GM18502 (cell line): ENCODE measurements around the gene LRRN4CL.
A peak's percentile ranks its signal among the peaks of the same experiment; 100 is the strongest.

Source experiments
- ATAC-seq: cut with Tn5 transposase; IDR thresholded peaks from one replicate; pipeline ENCODE4 v1.9.1; 2021; ENCODE audit warnings: mild to moderate bottlenecking; ENCODE audit not compliant: unreplicated experiment, poor library complexity

The LRRN4CL gene

DNA sequence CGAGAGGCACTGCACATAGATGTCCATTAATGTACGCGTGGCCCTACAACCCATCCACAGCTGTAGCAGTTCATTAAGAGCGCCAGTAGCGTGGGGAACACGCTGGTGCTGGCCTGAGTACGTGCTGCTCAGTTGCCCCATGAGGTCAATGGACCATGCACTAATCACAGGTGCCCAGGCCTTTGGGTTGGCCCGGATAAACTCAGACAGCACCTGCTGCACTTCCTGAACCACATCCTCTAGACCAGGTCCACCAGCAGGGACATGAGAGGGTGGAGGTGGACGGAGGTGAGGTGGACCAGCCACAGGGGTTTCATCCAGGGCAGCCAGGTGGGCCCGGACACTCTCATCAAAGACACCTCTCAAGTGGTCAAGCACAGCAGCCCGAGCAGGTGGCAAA, 39.8 kb downstream of the LRRN4CL start:
- no peak for ATAC-seq

DNA sequence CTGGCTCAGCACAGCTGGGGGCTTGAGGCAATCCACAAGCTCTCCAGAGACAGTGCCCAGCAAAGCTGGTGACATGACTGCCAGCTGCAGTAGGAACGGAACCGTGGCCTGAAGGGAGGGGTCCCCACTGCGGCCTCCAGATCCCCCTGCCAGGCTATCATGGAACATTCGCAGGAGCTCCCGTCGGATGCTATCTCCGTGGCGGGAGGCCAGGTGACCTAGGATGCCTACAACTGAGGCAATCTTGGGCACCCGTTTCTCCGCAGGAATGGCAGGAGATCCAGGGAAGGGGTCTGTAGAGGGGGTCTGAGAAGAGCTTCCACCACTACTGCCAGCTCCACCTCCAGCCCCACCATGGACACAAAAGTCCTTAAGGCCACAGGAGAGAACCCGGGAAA, 40.4 kb downstream of the LRRN4CL start:
- no peak for ATAC-seq

DNA sequence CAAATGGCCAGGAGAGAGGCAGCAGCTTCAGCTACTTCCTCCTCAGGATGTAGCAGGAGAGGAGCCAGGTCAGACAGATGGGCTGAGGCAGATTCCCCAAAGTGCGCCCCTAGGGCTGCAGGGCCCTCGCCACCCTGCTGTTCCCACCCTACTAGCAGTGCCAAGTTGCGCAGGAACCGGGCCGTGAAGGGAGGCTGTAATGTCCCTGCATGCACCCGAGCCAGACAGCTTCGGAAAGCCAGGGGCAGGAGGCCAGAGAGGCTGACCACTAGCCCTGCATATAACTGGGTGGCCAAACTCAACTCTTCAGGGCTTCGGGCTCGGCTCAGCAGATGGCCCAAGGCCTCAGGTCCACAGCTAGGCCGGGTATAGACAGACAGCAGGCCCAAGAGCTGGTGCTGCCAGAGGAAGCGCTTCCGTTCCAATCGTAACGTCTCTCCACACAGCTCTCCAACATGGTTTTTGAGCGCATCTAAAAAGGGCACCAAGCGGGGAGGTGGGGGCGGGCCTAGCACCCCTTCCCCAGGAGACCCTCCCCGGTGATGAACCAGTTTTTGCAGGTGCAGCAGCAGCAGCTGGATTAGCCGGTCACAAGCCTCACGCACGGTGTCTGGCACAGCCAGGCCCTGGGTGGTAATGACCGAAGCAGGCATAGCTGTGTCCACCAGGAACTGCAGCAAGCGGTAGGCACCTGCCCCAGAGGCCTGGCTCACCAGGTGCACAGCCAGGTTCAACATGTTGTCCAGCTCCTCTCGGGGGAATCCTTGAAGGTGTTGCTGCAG, 41.0 kb downstream of the LRRN4CL start:
- no peak for ATAC-seq

DNA sequence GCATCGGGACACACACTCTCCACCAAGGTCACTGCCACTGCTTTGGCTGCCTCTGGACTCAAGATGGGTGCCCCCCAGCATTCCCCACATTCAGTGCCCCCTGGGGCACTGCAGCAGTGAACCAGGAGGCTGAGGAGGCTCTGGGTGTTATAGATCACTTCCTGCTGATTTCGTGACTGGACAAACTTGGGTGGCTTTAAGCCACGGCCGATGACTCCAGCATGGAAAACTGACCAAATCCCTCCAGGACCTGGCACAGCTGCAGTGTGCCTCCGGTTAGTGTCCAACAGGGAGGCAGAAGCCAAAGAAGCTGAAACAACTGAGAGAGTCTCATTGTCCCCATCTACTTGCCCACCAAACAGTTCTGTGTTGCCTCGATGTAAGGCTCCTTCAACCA, 41.7 kb downstream of the LRRN4CL start:
- ATAC-seq, result no peak

DNA sequence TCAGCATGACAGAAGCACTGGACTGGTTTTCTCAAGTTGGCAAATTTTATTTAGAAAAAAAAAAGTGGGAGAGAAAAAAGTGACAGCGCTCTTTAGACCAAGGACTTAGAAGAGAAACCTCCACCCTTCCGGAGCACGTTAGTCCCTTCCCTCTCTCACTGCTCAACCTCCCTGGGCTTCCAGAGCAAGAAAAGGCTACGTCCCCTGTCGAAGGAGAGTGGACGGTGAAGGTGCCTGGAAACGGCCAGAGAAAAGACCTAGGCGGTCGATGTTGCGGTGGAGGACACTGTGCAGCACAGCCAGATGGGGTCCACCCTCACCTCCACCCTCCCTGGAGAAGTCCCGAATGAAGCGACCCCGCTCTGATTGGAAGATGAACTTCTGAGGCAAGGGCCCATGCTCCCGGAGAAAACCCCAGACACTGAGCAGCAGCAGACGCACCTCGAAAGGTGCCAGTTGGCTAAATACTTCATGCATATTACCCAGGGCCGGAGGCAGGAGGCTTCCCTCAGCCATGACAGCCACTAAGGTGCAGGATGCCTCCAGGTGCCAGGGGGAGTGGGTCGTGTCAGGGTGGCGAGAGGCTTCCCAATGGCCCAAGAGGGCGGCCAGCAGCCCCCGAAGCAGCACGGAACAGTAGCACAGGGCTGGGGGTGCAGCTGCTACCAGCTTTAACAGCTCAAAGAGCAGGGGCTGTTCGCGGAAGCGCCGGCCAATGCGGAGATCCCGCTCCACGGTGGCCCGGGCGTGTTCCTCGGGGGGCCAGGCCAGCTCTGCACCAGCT, 42.3 kb downstream of the LRRN4CL start:
- peak; percentile 1 for ATAC-seq

DNA sequence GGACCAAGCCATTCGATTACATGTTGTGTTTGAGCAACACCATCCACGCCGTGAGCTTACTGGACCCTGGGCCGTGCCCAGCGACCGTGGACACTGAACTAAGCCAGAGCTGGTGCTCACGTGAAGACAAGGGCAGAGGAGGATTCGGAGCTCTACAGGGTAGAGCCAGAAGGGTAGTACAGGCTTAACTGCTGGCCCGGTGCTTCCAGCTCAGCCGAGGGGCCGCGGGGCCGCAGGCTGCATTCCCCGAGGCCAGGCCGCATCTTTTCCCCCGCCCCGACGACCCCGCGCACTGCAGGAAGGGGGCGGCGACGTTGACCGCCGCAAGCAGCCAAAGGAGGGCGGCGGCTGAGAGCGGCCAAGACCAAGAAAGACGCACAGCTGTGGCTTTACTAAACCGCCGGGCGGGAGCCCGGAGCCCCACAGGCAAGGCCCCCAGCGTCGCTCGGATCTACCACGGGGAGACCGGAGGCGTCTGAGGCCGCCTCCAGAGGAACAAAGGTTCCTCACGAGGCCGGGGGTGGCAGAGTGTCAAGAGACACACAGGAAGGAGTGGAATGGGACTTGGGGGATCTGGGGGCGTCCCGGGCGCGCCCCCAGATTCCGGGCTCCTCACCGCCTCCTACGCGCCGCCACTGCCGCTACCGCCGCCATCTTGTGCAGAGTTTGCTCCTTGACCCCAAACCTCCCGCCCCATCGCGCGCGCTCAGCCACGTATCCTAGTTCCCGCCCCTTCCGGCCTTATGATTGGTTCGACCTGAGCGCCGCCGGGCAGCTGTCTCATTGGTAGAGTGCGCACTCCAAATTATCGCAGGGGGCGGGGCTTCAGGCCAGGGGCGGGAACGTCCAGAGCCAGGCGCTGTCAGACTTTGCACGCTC, 43.1 kb downstream of the LRRN4CL start, which contains the start of gene GANAB:
Gene GANAB (minus strand): TSS at position 668 of the 879 bp plus-strand sequence. CDS start 14 bp downstream, at position 654.
- peak; percentile 90 for ATAC-seq

DNA sequence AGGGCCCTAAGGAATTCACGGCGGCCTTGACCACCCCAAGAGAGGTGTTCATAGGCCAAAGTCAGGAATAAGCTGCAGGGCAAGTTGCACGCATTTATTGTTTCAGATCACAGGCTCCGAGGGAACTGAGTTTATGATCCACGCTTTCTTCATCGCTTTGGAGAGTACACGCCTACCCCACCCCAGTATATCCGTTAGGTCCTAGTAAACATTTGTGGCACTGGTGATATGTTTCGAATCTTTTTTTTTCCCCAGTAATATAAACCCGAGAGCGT, 43.7 kb downstream of the LRRN4CL start:
- ATAC-seq, result no peak

DNA sequence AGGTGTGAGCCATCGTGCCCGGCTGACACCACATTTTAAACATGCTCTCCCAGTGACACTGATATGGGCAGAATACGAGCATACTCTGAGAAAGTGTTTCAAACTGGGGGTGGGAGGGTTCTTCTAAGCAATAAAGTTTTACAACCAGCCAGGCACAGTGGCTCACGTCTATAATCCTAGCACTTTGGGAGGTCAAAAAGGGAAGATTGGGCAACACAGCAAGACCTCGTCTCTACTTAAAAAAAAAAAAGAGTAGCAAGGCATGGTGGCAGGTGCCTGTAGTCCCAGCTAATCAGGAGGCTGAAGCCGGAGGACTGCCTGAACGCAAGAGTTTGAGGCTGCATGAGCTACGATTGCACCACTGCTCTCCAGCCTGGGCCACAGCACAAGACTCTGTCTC, 45.1 kb downstream of the LRRN4CL start:
- no peak for ATAC-seq
